DND-41 (cell line): ENCODE measurements around the gene SS18L1.
A peak's percentile ranks its signal among the peaks of the same experiment; 100 is the strongest.

ENCODE experiments used
- ATAC-seq: fragments of 200-7000 bp; cut with Tn5 transposase; 3 replicates; pipeline ENCODE4 v1.9.1; 2021; ENCODE audit warnings: low read depth; ENCODE audit not compliant: insufficient read depth
- DNase-seq: peaks from one replicate; pipeline ENCODE4 v3.0.0-alpha.2; 2020
- H2AFZ ChIP-seq: 2 replicates; pipeline ENCODE4 v1.6.0; 2012; ENCODE audit warnings: low read depth, low read length
- H3K27ac ChIP-seq: 2 replicates; pipeline ENCODE4 v1.5.1; 2012; ENCODE audit warnings: low read length, inconsistent platforms
- H3K27me3 ChIP-seq: fragments of 200-600 bp; sonication (generic); 2 replicates; pipeline ENCODE4 v1.6.0; 2012; ENCODE audit warnings: low read length, mild to moderate bottlenecking, inconsistent platforms; ENCODE audit not compliant: insufficient read depth, poor library complexity
- H3K36me3 ChIP-seq: 2 replicates; pipeline ENCODE4 v1.5.1; 2012; ENCODE audit warnings: low read length, inconsistent platforms; ENCODE audit not compliant: insufficient read depth
- H3K4me1 ChIP-seq: 2 replicates; pipeline ENCODE4 v1.5.1; 2012; ENCODE audit warnings: mild to moderate bottlenecking, low read length; ENCODE audit not compliant: insufficient read depth
- H3K4me2 ChIP-seq: 2 replicates; pipeline ENCODE4 v1.6.0; 2012; ENCODE audit warnings: mild to moderate bottlenecking, moderate library complexity, low read length, inconsistent platforms; ENCODE audit not compliant: insufficient read depth
- H3K4me3 ChIP-seq, 2 experiments: fragments of 200-600 bp in 1 of 2; shearing (Covaris generic) in 1 of 2; 2 replicates each; pipeline ENCODE4 v1.5.1; 2012 to 2016; ENCODE audit warnings: inconsistent platforms in 2 of 2, low read length in 2 of 2, mild to moderate bottlenecking in 2 of 2, low read depth in 1 of 2, moderate library complexity in 1 of 2
- H3K79me2 ChIP-seq: 2 replicates; pipeline ENCODE4 v1.6.0; 2012; ENCODE audit warnings: low read length, inconsistent platforms; ENCODE audit not compliant: insufficient read depth
- H3K9ac ChIP-seq: 2 replicates; pipeline ENCODE4 v1.6.0; 2012; ENCODE audit warnings: low read depth, mild to moderate bottlenecking, inconsistent platforms, low read length, moderate library complexity
- H3K9me3 ChIP-seq: 2 replicates; pipeline ENCODE4 v1.5.1; 2012; ENCODE audit warnings: low read length, moderate library complexity, mild to moderate bottlenecking, inconsistent platforms; ENCODE audit not compliant: insufficient read depth, severe bottlenecking
- H4K20me1 ChIP-seq: 2 replicates; pipeline ENCODE4 v1.6.0; 2012; ENCODE audit warnings: low read length; ENCODE audit not compliant: insufficient read depth
- EZH2 ChIP-seq: IDR thresholded peaks from 3 replicates; pipeline ENCODE4 v1.6.1; 2012; ENCODE audit warnings: borderline replicate concordance, low read depth, mild to moderate bottlenecking, moderate library complexity, low read length, inconsistent platforms; ENCODE audit not compliant: severe bottlenecking
- TF ChIP-seq, protein P1 (sequence below): IDR thresholded peaks from 2 replicates; pipeline ENCODE4 v1.5.1; 2012; ENCODE audit warnings: borderline replicate concordance, low read length, moderate library complexity, mild to moderate bottlenecking; ENCODE audit not compliant: poor library complexity, severe bottlenecking; ENCODE audit errors: extremely low read depth

The SS18L1 gene

DNA sequence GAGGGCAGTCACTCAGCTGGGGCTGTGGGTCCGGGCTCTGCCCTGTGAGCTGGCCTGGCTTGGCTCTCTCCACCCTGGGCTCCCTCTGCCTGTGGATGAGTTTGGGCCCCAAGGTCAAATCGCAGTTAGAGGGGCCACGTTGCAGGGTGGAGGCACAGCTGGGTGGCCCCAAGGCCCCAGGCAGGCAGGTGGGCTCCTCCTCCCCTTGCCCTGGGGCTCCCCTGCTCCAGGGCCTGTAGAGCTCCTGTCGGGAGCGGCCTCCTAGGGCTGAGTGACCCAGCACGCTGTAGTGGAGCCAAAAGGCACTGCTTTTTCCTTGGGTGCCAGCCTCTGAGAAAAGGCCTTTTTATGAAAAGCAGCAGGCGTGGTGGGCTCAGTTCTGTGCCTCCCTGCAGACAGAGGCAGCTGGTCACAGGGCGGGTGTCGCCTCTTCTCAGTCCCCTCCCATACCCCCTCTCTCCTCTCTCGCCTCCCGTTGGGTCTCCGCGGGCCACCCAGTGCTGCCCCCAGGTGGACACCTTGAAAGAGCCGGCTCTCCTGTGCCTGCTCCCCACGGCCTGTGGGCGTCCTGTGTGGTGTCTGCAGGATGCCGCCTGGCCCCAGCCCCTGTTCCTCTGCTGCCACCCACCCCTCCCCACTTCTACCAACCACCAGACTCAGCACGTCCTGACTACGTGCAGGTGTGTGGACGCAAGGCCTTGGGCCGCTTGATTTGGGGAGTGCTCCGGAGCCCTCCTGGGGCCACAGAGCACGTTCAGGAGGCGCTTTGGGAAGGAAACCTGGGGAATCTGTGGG lies 13.2 kb downstream of the SS18L1 start:
- DNase-seq (peak; percentile 73), ATAC-seq (peak; percentile 90)
- no peak overlapping the region for H3K4me2 ChIP-seq
- H3K36me3 ChIP-seq, result peaks cover 86% of the 10 kb centered on the region
- no peak overlapping the region for H3K27ac ChIP-seq
- H3K4me1 ChIP-seq, result no peaks in the 10 kb centered on the region
- H3K4me3 ChIP-seq, result no peak overlapping the region
- H2AFZ ChIP-seq, result no peak overlapping the region
- no peak for TF ChIP-seq EZH2
- TF ChIP-seq, protein P1, sequence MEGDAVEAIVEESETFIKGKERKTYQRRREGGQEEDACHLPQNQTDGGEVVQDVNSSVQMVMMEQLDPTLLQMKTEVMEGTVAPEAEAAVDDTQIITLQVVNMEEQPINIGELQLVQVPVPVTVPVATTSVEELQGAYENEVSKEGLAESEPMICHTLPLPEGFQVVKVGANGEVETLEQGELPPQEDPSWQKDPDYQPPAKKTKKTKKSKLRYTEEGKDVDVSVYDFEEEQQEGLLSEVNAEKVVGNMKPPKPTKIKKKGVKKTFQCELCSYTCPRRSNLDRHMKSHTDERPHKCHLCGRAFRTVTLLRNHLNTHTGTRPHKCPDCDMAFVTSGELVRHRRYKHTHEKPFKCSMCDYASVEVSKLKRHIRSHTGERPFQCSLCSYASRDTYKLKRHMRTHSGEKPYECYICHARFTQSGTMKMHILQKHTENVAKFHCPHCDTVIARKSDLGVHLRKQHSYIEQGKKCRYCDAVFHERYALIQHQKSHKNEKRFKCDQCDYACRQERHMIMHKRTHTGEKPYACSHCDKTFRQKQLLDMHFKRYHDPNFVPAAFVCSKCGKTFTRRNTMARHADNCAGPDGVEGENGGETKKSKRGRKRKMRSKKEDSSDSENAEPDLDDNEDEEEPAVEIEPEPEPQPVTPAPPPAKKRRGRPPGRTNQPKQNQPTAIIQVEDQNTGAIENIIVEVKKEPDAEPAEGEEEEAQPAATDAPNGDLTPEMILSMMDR, result peak; percentile 70
- H3K27me3 ChIP-seq, result no peaks in the 10 kb centered on the region
- H3K9ac ChIP-seq, result no peak overlapping the region
- peaks cover 85% of the 10 kb centered on the region for H4K20me1 ChIP-seq
- H3K9me3 ChIP-seq, result no peaks in the 10 kb centered on the region
- H3K79me2 ChIP-seq, result peaks cover 80% of the 10 kb centered on the region

DNA sequence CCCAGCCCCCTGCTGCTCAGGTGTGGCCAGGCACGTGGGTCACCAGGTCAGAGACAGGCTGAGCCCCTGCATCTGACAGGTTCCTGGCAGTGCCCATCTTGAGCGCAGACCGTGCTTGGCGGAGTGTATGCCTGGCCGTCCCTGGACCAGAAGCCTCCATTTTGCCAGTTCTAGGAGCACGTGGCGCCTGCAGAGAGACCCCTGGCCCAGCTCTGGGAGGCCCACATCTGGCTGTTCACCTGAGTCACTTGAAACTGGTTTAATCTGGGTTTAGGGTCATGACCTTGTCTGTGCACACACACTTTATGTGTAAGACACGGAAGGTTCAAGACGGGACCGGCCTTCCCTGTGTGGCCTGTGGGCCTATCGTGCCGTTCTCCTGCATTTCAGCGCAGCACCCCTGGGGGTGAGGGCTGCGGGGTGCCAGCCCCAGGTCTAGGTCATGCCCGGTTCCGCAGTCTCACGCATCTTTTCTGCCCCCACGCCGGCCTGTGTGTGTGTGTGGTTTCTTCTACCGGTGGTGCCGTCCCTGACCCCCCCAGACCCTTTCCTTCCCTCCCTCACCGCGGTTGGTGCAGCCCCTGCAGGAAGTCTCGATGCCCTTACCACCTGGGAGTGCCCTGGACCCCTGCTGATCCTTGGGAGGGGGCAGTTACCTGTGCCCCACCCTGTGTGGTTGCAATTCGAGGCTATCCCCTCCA lies 14.0 kb downstream of the SS18L1 start:
- H3K27me3 ChIP-seq, result no peaks in the 10 kb centered on the region
- no peak overlapping the region for H2AFZ ChIP-seq
- no peaks in the 10 kb centered on the region for H3K9me3 ChIP-seq
- no peak overlapping the region for H3K4me2 ChIP-seq
- no peak overlapping the region for H3K4me3 ChIP-seq
- H3K36me3 ChIP-seq, result peaks cover 85% of the 10 kb centered on the region
- ATAC-seq (no peak), DNase-seq (no peak)
- peaks cover 73% of the 10 kb centered on the region for H3K79me2 ChIP-seq
- TF ChIP-seq EZH2, result no peak
- TF ChIP-seq, protein P1, result no peak
- H3K9ac ChIP-seq, result no peak overlapping the region
- no peak overlapping the region for H3K27ac ChIP-seq
- H3K4me1 ChIP-seq, result no peaks in the 10 kb centered on the region
- H4K20me1 ChIP-seq, result peaks cover 79% of the 10 kb centered on the region

DNA sequence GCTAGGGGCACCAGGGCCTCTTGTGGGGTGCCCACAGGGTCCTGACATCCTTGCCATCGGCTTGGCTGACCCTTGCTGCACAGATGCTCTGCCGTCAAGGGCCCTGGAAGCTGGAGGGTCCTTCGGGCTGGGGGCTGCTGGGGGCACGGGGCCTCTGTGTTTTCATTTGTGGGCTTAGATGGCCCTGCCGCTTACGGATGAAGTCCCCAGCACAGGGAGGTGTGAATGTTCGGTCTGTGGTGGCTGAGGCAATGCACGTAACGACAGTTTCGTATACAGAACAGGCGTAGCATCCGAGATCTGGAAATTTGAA lies 14.5 kb downstream of the SS18L1 start:
- Histone ChIP-seq H3K27ac (no peak overlapping the region), H2AFZ (no peak overlapping the region), H3K4me1 (no peaks in the 10 kb centered on the region), H3K79me2 (peaks cover 68% of the 10 kb centered on the region), H3K36me3 (peaks cover 85% of the 10 kb centered on the region), H4K20me1 (peaks cover 81% of the 10 kb centered on the region), H3K4me3 (no peak overlapping the region), H3K9me3 (no peaks in the 10 kb centered on the region), H3K9ac (no peak overlapping the region), H3K27me3 (no peaks in the 10 kb centered on the region), H3K4me2 (no peak overlapping the region)
- ATAC-seq (no peak), DNase-seq (no peak)
- TF ChIP-seq, protein P1, result no peak
- no peak for TF ChIP-seq EZH2
